GM12864 (cell line): ENCODE data around the gene SMURF1.

Experiments
- DNase-seq: peaks from one replicate; pipeline ENCODE4 v3.0.0-alpha.2; 2011; ENCODE audit warnings: low read depth
- H3K4me3 ChIP-seq: 2 replicates; pipeline ENCODE4 v1.5.1; 2011; ENCODE audit warnings: mild to moderate bottlenecking, low read depth, low read length, control low read depth
- TF ChIP-seq, protein P1 (sequence below): IDR thresholded peaks from 2 replicates; pipeline ENCODE4 v1.5.1; 2011; ENCODE audit warnings: low read depth, mild to moderate bottlenecking, moderate library complexity, low read length, control low read depth, inconsistent platforms; ENCODE audit errors: missing control alignments

The SMURF1 gene

DNA sequence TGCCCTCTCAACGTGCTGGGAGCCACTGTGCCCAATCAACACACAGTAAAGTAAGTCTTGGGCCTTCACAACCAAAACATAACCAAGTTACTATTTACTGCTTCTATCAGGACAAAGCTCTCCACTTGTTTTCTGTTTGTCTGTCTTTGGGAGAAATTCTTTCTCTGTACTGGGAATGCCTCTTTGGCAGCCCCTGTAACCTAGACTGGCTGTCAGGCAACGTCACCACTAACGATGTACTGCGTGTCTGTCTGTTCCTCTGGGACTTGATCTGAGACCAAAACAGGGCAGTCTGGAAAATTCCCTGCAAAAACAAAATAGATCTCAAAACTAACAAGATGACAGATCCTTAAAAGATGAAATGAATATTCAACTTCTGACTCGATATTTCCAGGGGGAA is 113.0 kb downstream of the SMURF1 start:
- TF ChIP-seq, protein P1, sequence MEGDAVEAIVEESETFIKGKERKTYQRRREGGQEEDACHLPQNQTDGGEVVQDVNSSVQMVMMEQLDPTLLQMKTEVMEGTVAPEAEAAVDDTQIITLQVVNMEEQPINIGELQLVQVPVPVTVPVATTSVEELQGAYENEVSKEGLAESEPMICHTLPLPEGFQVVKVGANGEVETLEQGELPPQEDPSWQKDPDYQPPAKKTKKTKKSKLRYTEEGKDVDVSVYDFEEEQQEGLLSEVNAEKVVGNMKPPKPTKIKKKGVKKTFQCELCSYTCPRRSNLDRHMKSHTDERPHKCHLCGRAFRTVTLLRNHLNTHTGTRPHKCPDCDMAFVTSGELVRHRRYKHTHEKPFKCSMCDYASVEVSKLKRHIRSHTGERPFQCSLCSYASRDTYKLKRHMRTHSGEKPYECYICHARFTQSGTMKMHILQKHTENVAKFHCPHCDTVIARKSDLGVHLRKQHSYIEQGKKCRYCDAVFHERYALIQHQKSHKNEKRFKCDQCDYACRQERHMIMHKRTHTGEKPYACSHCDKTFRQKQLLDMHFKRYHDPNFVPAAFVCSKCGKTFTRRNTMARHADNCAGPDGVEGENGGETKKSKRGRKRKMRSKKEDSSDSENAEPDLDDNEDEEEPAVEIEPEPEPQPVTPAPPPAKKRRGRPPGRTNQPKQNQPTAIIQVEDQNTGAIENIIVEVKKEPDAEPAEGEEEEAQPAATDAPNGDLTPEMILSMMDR: no peak
- DNase-seq: no peak
- H3K4me3 ChIP-seq: no peak overlapping the region

DNA sequence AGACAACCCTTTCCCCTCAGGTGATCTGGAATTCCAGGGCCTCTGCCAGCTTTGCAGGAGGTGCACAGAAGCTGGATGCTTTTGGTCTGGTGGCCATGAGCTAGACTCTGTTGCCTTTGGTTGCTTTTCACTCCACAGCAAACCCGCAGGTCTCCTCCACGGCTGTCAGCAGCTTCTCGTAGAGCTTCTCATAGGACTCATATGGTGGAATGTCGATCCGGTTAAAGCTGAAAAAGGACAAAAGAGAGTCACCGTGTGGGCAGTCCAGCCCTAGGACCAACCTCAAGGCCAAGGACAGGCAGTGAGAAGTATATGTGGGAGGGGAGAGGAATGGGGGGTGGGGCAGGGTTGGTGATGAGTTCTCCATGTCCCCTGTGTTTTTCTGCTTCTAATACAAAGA is 113.5 kb downstream of the SMURF1 start:
- no peak for DNase-seq
- no peak overlapping the region for H3K4me3 ChIP-seq
- TF ChIP-seq, protein P1: no peak

DNA sequence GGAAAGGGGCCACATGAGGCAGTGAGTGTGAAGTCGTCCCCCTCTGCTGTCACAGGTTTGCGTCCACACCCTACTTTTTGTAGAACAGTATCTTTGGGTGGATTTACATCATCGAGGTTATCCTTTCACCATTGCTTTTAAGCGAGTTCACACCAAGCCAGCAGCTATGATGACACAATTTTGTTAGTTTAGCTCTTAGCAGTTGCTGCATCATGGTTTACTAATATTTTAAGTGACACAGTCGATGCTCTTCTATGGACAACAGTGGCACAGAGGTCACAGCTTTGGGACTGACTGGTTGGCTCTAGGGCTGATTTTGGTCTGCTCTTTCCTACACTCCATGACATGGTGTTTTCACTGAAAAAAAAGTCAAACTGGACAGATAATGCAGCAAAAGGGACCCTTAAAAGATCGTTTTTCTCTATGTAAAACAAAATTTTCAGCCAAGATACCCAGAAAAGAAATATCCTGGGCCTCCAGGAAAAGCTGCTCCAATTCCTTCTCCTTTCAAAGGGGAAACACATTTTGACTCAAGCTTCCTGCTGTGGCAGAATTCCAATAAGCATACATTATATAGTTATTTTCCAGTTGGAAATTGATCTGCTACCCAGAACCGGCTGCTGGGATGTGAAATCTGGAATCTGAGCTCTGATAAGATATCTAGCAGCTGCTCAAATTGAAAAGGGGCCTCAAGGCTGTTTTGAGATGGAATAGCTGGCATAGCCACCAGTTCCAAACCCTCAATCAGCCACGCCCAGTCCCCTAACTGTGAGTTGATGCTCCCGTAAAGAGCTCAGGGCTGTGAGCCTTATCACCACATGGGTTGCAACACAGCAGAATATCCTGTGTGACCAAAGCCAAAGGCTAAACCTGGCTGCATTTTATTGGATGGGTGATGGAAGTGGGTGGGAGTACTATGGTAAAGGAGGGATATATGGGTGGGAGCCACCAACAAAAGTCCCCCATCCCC is 114.2 kb downstream of the SMURF1 start:
- TF ChIP-seq, protein P1: no peak
- no peak overlapping the region for H3K4me3 ChIP-seq
- no peak for DNase-seq

DNA sequence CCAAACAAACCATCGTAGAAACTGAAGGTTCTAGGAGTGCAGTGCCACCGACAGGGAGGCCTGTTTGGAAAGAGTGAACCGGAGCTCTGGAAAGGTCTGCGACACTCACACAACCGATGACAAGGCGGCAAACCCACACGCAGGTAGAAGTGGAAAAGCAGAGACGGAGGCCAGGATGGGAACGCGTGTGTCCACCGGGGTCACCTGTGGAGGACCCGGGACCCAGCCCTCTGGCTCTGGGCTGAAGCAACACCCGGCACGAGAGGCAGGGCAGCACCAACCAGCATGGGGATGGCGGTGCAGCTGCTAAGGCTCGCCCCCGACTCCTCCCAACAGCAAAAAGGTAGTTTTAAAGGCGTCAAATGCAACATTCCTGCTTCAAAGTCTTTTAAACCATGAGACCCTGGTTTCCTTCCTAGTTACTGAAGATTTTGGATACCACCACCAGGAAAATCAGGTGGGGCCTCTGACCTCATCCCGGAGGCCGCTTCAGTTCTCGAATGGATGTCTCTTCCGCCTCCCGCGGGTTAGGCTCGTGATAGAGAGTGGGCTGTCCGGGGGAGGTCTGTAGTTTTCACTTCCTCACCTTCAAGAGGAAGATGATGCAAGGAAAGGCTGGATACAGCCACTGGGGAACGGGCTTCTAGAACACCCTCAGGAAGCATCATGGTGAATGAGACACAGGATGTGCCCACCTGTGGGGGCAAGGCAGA is 115.5 kb downstream of the SMURF1 start:
- TF ChIP-seq, protein P1: no peak
- DNase-seq: no peak
- H3K4me3 ChIP-seq: no peak overlapping the region

DNA sequence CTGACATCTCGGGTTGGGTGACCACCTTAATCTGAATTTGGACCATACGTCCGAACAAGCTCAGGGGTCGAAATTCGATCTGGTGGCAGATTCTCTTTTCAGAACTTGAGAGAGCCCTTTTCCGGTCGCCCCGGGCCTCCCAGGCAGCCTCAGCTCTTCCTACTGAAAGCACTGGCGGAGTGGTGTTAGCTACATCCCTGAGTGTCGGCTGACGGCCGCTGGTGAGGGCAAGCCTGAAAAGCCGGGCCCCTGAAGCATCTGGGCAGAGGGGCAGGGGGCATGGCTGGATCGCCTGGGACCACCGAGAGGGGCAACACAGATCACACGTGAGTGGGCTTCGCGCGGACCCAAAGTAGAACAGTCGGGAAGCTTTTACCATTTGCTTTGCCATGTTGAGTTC is 116.1 kb downstream of the SMURF1 start:
- no peak for DNase-seq
- H3K4me3 ChIP-seq: no peak overlapping the region
- TF ChIP-seq, protein P1: no peak

DNA sequence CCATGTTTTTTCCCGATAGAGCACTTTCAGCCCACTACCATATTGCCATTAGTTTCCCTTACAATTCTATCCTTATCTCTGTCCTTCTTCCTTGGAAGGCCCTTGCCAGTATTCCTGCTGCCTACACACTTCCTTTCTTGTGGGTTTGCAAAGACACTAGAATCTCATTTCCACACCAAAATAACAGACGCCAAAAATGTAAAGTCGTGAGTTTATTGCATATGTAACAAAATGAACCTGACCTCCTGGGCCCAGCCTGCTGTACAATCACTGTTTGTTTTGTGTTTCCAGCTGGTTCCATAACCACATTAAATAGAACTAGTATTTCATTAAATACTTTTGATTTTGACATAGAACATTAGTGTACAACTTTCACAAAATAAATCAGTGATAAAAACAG is 116.7 kb downstream of the SMURF1 start:
- no peak overlapping the region for H3K4me3 ChIP-seq
- TF ChIP-seq, protein P1: no peak

More for the DNA sequence above, 116.7 kb downstream of the SMURF1 start:
- DNase-seq: no peak
